Measurements from ENCODE around the gene PLCB2. TPM values are rescaled to one million over a fixed set of nuclear protein-coding genes. Genes with fewer than 3 reads are reported as not detected.

PLCB2 gene
- total and polyA plus RNA-seq, 9 of the 15 experiments (the other 6 are each of a cell fraction or from before 2014, with no cell fraction given) = 0.37 to 12.3 (median 8.0) TPM

GRCh38 chr15:40338041-40338657 lies 30.4 kb upstream of the PLCB2 start (continued):
- TF ChIP-seq, protein P1, sequence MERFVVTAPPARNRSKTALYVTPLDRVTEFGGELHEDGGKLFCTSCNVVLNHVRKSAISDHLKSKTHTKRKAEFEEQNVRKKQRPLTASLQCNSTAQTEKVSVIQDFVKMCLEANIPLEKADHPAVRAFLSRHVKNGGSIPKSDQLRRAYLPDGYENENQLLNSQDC (CRISPR knock-in tag; IDR thresholded peaks at IDR 0.05) = no peak
- TF ChIP-seq CBX5 (IDR thresholded peaks at IDR 0.05; ENCODE audit: borderline replicate concordance, low read depth) (no peak), ZNF408 (CRISPR knock-in tag; IDR thresholded peaks at IDR 0.05; ENCODE audit: low read depth) (no peak), NFIX (CRISPR knock-in tag; IDR thresholded peaks at IDR 0.05; ENCODE audit: low read depth) (no peak), MCM2 (IDR thresholded peaks at IDR 0.05; ENCODE audit: low read depth) (no peak), HINFP (tag; conservative IDR thresholded peaks at IDR 0.05; ENCODE audit: low read depth) (no peak), MEIS2 (IDR thresholded peaks at IDR 0.05; ENCODE audit: partially characterized antibody) (no peak), DDX20 (tag; IDR thresholded peaks at IDR 0.05; ENCODE audit: low read depth) (no peak), SAP30 (IDR thresholded peaks at IDR 0.05; ENCODE audit: borderline replicate concordance, insufficient read depth, low read depth, low read length, poor library complexity, severe bottlenecking) (no peak), FOXA1 (IDR thresholded peaks at IDR 0.05; ENCODE audit: borderline replicate concordance) (no peak), BCOR (IDR thresholded peaks at IDR 0.05) (no peak), ZNF507 (tag; conservative IDR thresholded peaks at IDR 0.05) (no peak), ARID4B (CRISPR knock-in tag; IDR thresholded peaks at IDR 0.05) (no peak), GABPB2 (CRISPR knock-in tag; conservative IDR thresholded peaks at IDR 0.05) (no peak), PYGO2 (tag; IDR thresholded peaks at IDR 0.05) (no peak), NR0B1 (IDR thresholded peaks at IDR 0.05; ENCODE audit: partially characterized antibody) (no peak), ZNF121 (CRISPR knock-in tag; conservative IDR thresholded peaks at IDR 0.05) (no peak), OTX1 (CRISPR knock-in tag; IDR thresholded peaks at IDR 0.05) (no peak), CTBP1 (IDR thresholded peaks at IDR 0.05; ENCODE audit: borderline replicate concordance) (peak; percentile 53), ZBTB12 (CRISPR knock-in tag; IDR thresholded peaks at IDR 0.05) (no peak), CC2D1A (IDR thresholded peaks at IDR 0.05) (peak; percentile 59; the same call in 1 of the 2 replicates)
